ENCODE results near the gene ATP1A3.
"Not testable (repeated sequence)": the region's sequence is repeated elsewhere in the genome, so short reads cannot be mapped to it uniquely, and the experiment has no call there.

ATP1A3 gene

GRCh38 chr19:41993612-41994483 is at the start of gene ATP1A3:
Gene ATP1A3 (minus strand): TSS chr19:41994230. CDS start chr19:41994076, 154 bp downstream.
- peak; percentile 49 to 62 for DNase-seq

- no peak for DNase-seq
Measured at GRCh38 chr19:42042455-42043170, 48.6 kb upstream of the ATP1A3 start.

- not testable (repeated sequence) for DNase-seq
Measured at GRCh38 chr19:42040491-42040890, 46.5 kb upstream of the ATP1A3 start.

- DNase-seq, result no peak
Measured at GRCh38 chr19:42040031-42040430, 46.0 kb upstream of the ATP1A3 start.

- no peak for DNase-seq
Measured at GRCh38 chr19:42038666-42039065, 44.6 kb upstream of the ATP1A3 start.

- DNase-seq, result no peak
Measured at GRCh38 chr19:42037649-42038048, 43.6 kb upstream of the ATP1A3 start.

GRCh38 chr19:42034640-42035391 is 40.8 kb upstream of the ATP1A3 start:
- peak; percentile 60 to 72 for DNase-seq

GRCh38 chr19:42033413-42033812 is 39.4 kb upstream of the ATP1A3 start:
- DNase-seq, result no peak

GRCh38 chr19:42032431-42032830 is 38.4 kb upstream of the ATP1A3 start:
- no peak for DNase-seq

GRCh38 chr19:42030645-42031440 is 36.8 kb upstream of the ATP1A3 start:
- no peak for DNase-seq

GRCh38 chr19:42028304-42029216 is 34.5 kb upstream of the ATP1A3 start:
- peak; percentile 48 to 57 for DNase-seq

GRCh38 chr19:42024622-42025111 is 30.6 kb upstream of the ATP1A3 start:
- no peak for DNase-seq

- no peak for DNase-seq
Measured at GRCh38 chr19:42023943-42024260, 29.9 kb upstream of the ATP1A3 start.

- DNase-seq, result peak; percentile 26 to 43
Measured at GRCh38 chr19:42023121-42023942, 29.3 kb upstream of the ATP1A3 start.

- DNase-seq, result no peak
Measured at GRCh38 chr19:42022616-42023015, 28.6 kb upstream of the ATP1A3 start.

GRCh38 chr19:42021185-42021584 is 27.2 kb upstream of the ATP1A3 start:
- DNase-seq, result no peak

GRCh38 chr19:42018503-42019193 is 24.6 kb upstream of the ATP1A3 start:
- no peak for DNase-seq

- no peak for DNase-seq
Measured at GRCh38 chr19:42017040-42017439, 23.0 kb upstream of the ATP1A3 start.

GRCh38 chr19:42012747-42013146 is 18.7 kb upstream of the ATP1A3 start:
- DNase-seq, result not testable (repeated sequence)
